Epithelial cell of esophagus (primary cell): ENCODE data around the gene PLD5.

Source experiments
- DNase-seq: peaks from one replicate; pipeline ENCODE4 v3.0.0; 2010; ENCODE audit warnings: low read depth
- H3K4me3 ChIP-seq: 2 replicates; pipeline ENCODE4 v1.5.1; 2011; ENCODE audit warnings: mild to moderate bottlenecking, low read length, control low read depth
- TF ChIP-seq, protein P1 (sequence below): IDR thresholded peaks from 2 replicates; pipeline ENCODE4 v1.5.1; 2011; ENCODE audit warnings: low read depth, mild to moderate bottlenecking, low read length, control low read depth, inconsistent platforms; ENCODE audit not compliant: insufficient read depth; ENCODE audit errors: missing control alignments

PLD5 gene

GRCh38 chr1:242447689-242448088 lies 76.8 kb downstream of the PLD5 start:
- no peak for DNase-seq
- H3K4me3 ChIP-seq: no peak overlapping the region
- TF ChIP-seq, protein P1, sequence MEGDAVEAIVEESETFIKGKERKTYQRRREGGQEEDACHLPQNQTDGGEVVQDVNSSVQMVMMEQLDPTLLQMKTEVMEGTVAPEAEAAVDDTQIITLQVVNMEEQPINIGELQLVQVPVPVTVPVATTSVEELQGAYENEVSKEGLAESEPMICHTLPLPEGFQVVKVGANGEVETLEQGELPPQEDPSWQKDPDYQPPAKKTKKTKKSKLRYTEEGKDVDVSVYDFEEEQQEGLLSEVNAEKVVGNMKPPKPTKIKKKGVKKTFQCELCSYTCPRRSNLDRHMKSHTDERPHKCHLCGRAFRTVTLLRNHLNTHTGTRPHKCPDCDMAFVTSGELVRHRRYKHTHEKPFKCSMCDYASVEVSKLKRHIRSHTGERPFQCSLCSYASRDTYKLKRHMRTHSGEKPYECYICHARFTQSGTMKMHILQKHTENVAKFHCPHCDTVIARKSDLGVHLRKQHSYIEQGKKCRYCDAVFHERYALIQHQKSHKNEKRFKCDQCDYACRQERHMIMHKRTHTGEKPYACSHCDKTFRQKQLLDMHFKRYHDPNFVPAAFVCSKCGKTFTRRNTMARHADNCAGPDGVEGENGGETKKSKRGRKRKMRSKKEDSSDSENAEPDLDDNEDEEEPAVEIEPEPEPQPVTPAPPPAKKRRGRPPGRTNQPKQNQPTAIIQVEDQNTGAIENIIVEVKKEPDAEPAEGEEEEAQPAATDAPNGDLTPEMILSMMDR: no peak

GRCh38 chr1:242440757-242441156 lies 83.7 kb downstream of the PLD5 start:
- no peak overlapping the region for H3K4me3 ChIP-seq
- no peak for DNase-seq
- TF ChIP-seq, protein P1: no peak

GRCh38 chr1:242435200-242435599 lies 89.3 kb downstream of the PLD5 start:
- TF ChIP-seq, protein P1: no peak
- no peak overlapping the region for H3K4me3 ChIP-seq
- no peak for DNase-seq

GRCh38 chr1:242432491-242433095 lies 91.9 kb downstream of the PLD5 start:
- H3K4me3 ChIP-seq: no peak overlapping the region
- no peak for DNase-seq
- TF ChIP-seq, protein P1: no peak

- TF ChIP-seq, protein P1: no peak
- no peak overlapping the region for H3K4me3 ChIP-seq
- no peak for DNase-seq
Measured at GRCh38 chr1:242431786-242432185, 92.7 kb downstream of the PLD5 start.

- DNase-seq: no peak
- TF ChIP-seq, protein P1: no peak
Measured at GRCh38 chr1:242430956-242431355, 93.5 kb downstream of the PLD5 start.

More at GRCh38 chr1:242430956-242431355, 93.5 kb downstream of the PLD5 start:
- no peak overlapping the region for H3K4me3 ChIP-seq
